SKM-1 treated with dmso at 0.1 percent for 144 hours (cell line): ENCODE results near the gene TBCA.

Experiments
- DNase-seq: peaks from one replicate; lab custom pipeline; 2025; ENCODE audit not compliant: unreplicated experiment; lab: John Stamatoyannopoulos, UW

The TBCA gene

GRCh38 chr5:77643654-77644370 is 132.3 kb downstream of the TBCA start:
- no peak for DNase-seq

DNA sequence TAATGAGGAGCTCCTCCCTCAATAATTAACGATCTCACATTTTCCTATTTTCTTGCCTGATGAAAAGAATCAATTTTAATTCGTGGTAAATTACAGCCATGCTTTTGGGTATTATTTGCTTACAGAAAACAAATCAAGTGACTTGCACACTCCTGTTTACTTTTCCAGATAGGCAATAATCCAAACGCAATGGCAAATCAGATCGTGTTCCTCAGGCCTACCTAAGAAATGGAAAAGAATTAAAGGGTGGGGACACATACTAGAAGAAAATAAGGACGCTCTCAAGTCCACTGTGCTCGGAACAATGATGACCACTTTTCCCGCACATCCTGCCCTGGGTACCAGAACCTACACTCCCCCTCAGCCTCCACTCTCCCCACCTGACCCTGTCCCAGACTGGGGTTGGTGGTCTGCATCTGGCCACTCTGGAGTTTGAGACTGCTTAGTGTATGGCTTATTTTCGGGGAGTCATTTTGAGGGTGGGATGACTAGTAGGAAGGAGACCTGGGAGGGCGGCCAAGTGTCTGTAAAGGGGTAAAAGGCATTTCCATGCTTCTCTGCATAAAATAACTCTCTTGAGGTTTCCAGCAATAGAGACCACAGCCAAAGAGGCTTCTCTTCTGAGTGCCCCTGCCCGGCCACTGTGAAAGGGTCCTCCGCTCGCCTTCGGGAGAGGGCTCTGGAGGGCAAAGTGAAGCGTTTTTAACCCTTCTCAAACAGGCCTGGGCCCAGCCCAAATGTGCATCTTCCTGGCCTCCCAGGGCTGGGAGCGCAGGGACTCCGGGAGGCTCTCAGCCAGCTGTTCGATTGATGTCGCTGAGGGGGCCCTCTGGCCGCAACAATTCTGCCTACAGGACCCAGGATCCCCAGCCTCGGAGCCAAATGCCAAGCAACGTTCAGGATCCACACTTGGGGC is 133.1 kb downstream of the TBCA start:
- no peak for DNase-seq

GRCh38 chr5:77641963-77642737 is 134.0 kb downstream of the TBCA start:
- no peak for DNase-seq

GRCh38 chr5:77641397-77641943 is 134.7 kb downstream of the TBCA start:
- no peak for DNase-seq
